ENCODE results near the gene DNAJB5. TPM values are rescaled to one million over a fixed set of nuclear protein-coding genes. Genes with fewer than 3 reads are reported as not detected.
A peak's percentile ranks its signal among the peaks of the same experiment; 100 is the strongest.
"Not testable (repeated sequence)": the region's sequence is repeated elsewhere in the genome, so short reads cannot be mapped to it uniquely, and the experiment has no call there.

Gene DNAJB5
- total RNA-seq, 1 experiment from 2014 or later: 0.79 TPM

DNA sequence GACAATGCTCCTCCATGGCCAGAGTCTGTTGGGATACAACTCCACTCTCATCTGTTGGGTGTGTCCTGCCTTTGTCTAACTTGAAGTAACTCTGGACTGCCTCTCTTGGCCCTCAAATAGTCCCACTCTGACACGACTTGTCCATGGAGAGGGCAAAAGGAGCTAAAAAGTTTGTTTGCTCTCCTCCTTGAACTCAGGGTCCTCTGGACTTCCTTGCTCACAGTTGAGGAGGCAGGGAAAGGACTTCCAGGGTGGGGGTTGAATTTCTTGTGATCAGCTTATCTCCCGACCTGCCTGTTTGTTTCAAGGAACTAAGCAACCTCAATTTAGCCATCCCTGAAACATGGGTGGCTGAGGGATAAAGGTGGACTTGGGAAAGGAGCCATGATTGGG is 11.7 kb downstream of the DNAJB5 start:
- POLR2A ChIA-PET (ENCODE audit: unreplicated experiment): no interaction called here
- Histone ChIP-seq H3K9me2 (ENCODE audit: insufficient read depth) (no peaks in the 10 kb centered on the region), H2AFZ (no peak overlapping the region), H3K4me2 (no peak overlapping the region), H3F3A (ENCODE audit: insufficient read depth, low read depth) (no peaks in the 10 kb centered on the region), H3K79me2 (ENCODE audit: low read depth) (no peaks in the 10 kb centered on the region), H3K27ac (peak overlapping the region; percentile 46), H3K9me3 (ENCODE audit: insufficient read depth, low read depth) (no peaks in the 10 kb centered on the region), H3K4me1 (replicated peaks; ENCODE audit: insufficient read depth) (peaks cover 18% of the 10 kb centered on the region), H4K20me1 (ENCODE audit: insufficient read depth) (no peaks in the 10 kb centered on the region), H3K36me3 (ENCODE audit: low read depth) (no peaks in the 10 kb centered on the region), H3K27me3 (ENCODE audit: insufficient read depth, low read depth) (no peaks in the 10 kb centered on the region), H3K4me3 (no peak overlapping the region)
- intact Hi-C loops (cut with micrococcal nuclease; ENCODE audit: unreplicated experiment): no loop called here
- CTCF ChIA-PET: no interaction called here
- BruUV-seq (replicated peaks): no TSS peak
- no peak for DNase-seq
- no peak for TF ChIP-seq EZH2 (IDR thresholded peaks at IDR 0.05; ENCODE audit: low read depth)
- TF ChIP-seq, protein P1, sequence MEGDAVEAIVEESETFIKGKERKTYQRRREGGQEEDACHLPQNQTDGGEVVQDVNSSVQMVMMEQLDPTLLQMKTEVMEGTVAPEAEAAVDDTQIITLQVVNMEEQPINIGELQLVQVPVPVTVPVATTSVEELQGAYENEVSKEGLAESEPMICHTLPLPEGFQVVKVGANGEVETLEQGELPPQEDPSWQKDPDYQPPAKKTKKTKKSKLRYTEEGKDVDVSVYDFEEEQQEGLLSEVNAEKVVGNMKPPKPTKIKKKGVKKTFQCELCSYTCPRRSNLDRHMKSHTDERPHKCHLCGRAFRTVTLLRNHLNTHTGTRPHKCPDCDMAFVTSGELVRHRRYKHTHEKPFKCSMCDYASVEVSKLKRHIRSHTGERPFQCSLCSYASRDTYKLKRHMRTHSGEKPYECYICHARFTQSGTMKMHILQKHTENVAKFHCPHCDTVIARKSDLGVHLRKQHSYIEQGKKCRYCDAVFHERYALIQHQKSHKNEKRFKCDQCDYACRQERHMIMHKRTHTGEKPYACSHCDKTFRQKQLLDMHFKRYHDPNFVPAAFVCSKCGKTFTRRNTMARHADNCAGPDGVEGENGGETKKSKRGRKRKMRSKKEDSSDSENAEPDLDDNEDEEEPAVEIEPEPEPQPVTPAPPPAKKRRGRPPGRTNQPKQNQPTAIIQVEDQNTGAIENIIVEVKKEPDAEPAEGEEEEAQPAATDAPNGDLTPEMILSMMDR (conservative IDR thresholded peaks at IDR 0.05): no peak

DNA sequence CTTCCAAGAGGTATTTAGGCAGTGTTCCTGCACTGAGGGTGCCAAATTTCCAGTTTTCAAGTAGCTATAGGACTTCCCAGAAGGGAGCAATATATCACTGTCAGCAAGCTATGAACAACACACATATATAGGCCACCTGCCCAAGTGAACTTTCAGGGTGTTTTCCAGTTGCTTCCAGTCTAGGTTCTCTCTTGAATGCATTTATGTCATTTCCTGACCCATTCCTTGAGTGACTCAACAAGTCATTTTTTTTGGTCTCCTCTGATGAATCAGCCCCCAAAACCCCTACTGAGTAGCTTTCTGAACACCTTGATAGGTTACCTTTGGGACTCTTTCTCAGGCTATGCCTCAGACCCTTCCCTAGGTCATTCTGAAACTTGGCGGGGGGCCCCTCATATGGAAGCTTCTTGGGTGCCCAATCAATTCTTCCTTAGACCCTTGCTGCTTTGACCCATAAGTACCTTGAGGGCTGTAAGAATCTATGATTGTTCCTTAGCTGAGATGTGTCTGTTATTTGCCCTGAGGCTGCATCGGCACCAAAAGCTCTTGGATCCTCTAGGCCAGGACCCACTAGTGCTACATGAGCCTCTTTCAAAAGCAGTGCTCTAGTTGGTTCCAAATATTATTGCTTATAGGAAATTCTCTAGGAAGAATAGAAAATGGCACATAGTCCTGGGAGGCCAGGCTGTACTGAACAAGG is 12.4 kb downstream of the DNAJB5 start:
- Histone ChIP-seq H3K9me2 (ENCODE audit: insufficient read depth) (no peaks in the 10 kb centered on the region), H3K4me2 (no peak overlapping the region), H3K27me3 (ENCODE audit: insufficient read depth, low read depth) (no peaks in the 10 kb centered on the region), H3K36me3 (ENCODE audit: low read depth) (no peaks in the 10 kb centered on the region), H3K9me3 (ENCODE audit: insufficient read depth, low read depth) (no peaks in the 10 kb centered on the region), H3K27ac (peak overlapping the region; percentile 47), H3K79me2 (ENCODE audit: low read depth) (no peaks in the 10 kb centered on the region), H2AFZ (no peak overlapping the region), H3K4me1 (replicated peaks; ENCODE audit: insufficient read depth) (peaks cover 18% of the 10 kb centered on the region), H3F3A (ENCODE audit: insufficient read depth, low read depth) (no peaks in the 10 kb centered on the region), H4K20me1 (ENCODE audit: insufficient read depth) (no peaks in the 10 kb centered on the region), H3K4me3 (no peak overlapping the region)
- DNase-seq: peak in 1 of 2 experiments; percentile 63
- TF ChIP-seq, protein P1 (conservative IDR thresholded peaks at IDR 0.05): no peak
- no peak for TF ChIP-seq EZH2 (IDR thresholded peaks at IDR 0.05; ENCODE audit: low read depth)
- POLR2A ChIA-PET (ENCODE audit: unreplicated experiment): no interaction called here
- intact Hi-C loops (cut with micrococcal nuclease; ENCODE audit: unreplicated experiment): no loop called here
- CTCF ChIA-PET: no interaction called here
- no TSS peak for BruUV-seq (replicated peaks)

DNA sequence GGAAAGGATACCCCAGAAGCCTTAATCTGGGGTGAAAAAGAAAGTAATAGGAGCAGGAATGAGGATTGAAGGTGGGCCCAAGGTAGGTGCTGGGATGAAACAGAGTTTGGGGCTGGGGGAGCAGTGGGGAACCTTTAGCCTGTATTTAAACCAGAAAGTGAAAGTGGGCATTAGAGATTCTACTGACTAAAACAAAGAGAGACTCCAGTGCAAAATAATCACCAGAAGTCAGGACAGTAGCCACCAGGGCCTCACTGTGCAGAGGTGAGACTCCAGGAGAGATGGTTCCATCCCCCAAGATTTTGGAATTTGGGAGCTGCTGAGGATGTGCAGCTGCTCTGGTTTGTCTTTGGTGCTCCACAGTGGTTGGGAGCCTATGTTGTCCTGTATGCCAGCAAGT is 13.1 kb downstream of the DNAJB5 start:
- Histone ChIP-seq H3K9me2 (ENCODE audit: insufficient read depth) (no peaks in the 10 kb centered on the region), H3K9me3 (ENCODE audit: insufficient read depth, low read depth) (no peaks in the 10 kb centered on the region), H3K27me3 (ENCODE audit: insufficient read depth, low read depth) (no peaks in the 10 kb centered on the region), H3K36me3 (ENCODE audit: low read depth) (no peaks in the 10 kb centered on the region), H2AFZ (no peak overlapping the region), H3F3A (ENCODE audit: insufficient read depth, low read depth) (no peaks in the 10 kb centered on the region), H3K4me3 (no peak overlapping the region), H3K79me2 (ENCODE audit: low read depth) (no peaks in the 10 kb centered on the region), H3K4me1 (replicated peaks; ENCODE audit: insufficient read depth) (peaks cover 18% of the 10 kb centered on the region), H3K27ac (no peak overlapping the region), H4K20me1 (ENCODE audit: insufficient read depth) (no peaks in the 10 kb centered on the region), H3K4me2 (no peak overlapping the region)
- no peak for DNase-seq
- CTCF ChIA-PET: no interaction called here
- intact Hi-C loops (cut with micrococcal nuclease; ENCODE audit: unreplicated experiment): no loop called here
- BruUV-seq (replicated peaks): no TSS peak
- TF ChIP-seq, protein P1 (conservative IDR thresholded peaks at IDR 0.05): no peak
- no peak for TF ChIP-seq EZH2 (IDR thresholded peaks at IDR 0.05; ENCODE audit: low read depth)
- POLR2A ChIA-PET (ENCODE audit: unreplicated experiment): no interaction called here

DNA sequence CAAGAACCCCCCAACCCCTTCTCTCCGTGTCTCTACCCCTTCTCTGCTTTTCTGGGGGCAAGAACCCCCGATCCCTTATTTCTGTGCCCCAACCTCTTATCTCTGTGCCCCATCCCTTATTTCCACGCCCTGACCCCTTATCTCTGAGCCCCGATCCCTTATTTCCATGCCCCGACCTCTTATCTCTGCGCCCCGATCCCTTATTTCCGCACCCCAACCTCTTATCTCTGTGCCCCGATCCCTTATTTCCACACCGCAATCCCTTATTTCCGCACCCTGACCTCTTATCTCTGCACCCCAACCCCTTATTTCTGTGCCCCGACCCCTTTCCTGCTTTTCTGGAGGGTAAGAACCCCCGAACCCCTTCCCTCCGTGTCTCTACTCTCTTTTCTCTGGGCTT is 14.8 kb downstream of the DNAJB5 start:
- H3K9me3 ChIP-seq (ENCODE audit: insufficient read depth, low read depth); DNase-seq; H3F3A ChIP-seq (ENCODE audit: insufficient read depth, low read depth); CTCF ChIA-PET; H3K4me3 ChIP-seq; H4K20me1 ChIP-seq (ENCODE audit: insufficient read depth); POLR2A ChIA-PET (ENCODE audit: unreplicated experiment); H3K27ac ChIP-seq; BruUV-seq (replicated peaks); H3K4me2 ChIP-seq; H3K27me3 ChIP-seq (ENCODE audit: insufficient read depth, low read depth); H3K79me2 ChIP-seq (ENCODE audit: low read depth); H3K36me3 ChIP-seq (ENCODE audit: low read depth); intact Hi-C loops (cut with micrococcal nuclease; ENCODE audit: unreplicated experiment); H3K9me2 ChIP-seq (ENCODE audit: insufficient read depth); H2AFZ ChIP-seq: not testable (repeated sequence)
- peaks cover 18% of the 10 kb centered on the region for H3K4me1 ChIP-seq (replicated peaks; ENCODE audit: insufficient read depth)

All from PC-9 (cell line).